ENCODE data around the gene IGSF21.

DNA sequence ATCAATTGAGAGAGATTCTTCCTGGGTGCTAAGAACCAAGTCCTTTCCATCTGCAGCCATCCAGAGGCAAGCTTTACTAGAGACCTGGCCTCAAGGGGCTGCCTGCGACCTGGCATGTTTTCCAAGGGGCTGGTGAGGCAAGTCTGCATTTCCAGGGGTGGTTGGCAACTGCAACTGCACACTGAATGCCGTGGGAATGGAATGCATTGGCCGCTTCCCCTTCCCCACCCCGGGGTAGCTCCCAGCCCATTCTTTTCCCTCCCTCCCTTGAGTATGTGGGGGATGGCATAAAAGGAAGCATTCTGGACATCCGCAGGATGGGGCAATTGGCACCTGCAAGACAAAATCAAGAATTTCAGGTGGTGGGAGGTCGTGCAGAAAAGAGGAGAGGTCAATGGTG lies 155.1 kb downstream of the IGSF21 start:
- TF ChIP-seq, protein P1, sequence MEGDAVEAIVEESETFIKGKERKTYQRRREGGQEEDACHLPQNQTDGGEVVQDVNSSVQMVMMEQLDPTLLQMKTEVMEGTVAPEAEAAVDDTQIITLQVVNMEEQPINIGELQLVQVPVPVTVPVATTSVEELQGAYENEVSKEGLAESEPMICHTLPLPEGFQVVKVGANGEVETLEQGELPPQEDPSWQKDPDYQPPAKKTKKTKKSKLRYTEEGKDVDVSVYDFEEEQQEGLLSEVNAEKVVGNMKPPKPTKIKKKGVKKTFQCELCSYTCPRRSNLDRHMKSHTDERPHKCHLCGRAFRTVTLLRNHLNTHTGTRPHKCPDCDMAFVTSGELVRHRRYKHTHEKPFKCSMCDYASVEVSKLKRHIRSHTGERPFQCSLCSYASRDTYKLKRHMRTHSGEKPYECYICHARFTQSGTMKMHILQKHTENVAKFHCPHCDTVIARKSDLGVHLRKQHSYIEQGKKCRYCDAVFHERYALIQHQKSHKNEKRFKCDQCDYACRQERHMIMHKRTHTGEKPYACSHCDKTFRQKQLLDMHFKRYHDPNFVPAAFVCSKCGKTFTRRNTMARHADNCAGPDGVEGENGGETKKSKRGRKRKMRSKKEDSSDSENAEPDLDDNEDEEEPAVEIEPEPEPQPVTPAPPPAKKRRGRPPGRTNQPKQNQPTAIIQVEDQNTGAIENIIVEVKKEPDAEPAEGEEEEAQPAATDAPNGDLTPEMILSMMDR (IDR thresholded peaks at IDR 0.05; ENCODE audit: low read depth, low read length, poor library complexity, severe bottlenecking), result no peak
- no peak for TF ChIP-seq EZH2phosphoT487 (IDR thresholded peaks at IDR 0.05; ENCODE audit: borderline replicate concordance, low read length)
